ENCODE data around the gene CPSF4. TPM values are rescaled to one million over a fixed set of nuclear protein-coding genes. Genes with fewer than 3 reads are reported as not detected.
"Not testable (repeated sequence)": the region's sequence is repeated elsewhere in the genome, so short reads cannot be mapped to it uniquely, and the experiment has no call there.

The CPSF4 gene
- total RNA-seq, 1 donor from 2014 or later: 18.9 TPM

- intact Hi-C loops (cut with DNase I); DNase-seq (ENCODE audit: missing footprints); ATAC-seq: not testable (repeated sequence)
These were observed 6.8 kb upstream of the CPSF4 start for GRCh38 chr7:99431756-99432540.

- DNase-seq (ENCODE audit: missing footprints): no peak
- ATAC-seq: no peak
- intact Hi-C loops (cut with DNase I): no loop called here
These were observed 5.6 kb upstream of the CPSF4 start for GRCh38 chr7:99433158-99433557.

- ATAC-seq (peak; percentile 17), DNase-seq (ENCODE audit: missing footprints) (no peak)
- intact Hi-C loops (cut with DNase I): loop anchor here (2.0 kb wide), 1 partner anchor 67 kb away; the partner anchor contains the start of gene ZKSCAN5
These were observed 684 bp upstream of the CPSF4 start for GRCh38 chr7:99437946-99438572.

GRCh38 chr7:99440195-99440594 is 1.5 kb downstream of the CPSF4 start:
- intact Hi-C loops (cut with DNase I): no loop called here
- DNase-seq (ENCODE audit: missing footprints) (no peak), ATAC-seq (no peak)

GRCh38 chr7:99446096-99446495 is 7.4 kb downstream of the CPSF4 start:
- no peak for DNase-seq (ENCODE audit: missing footprints)
- intact Hi-C loops (cut with DNase I): no loop called here
- no peak for ATAC-seq

GRCh38 chr7:99447943-99448342 is 9.2 kb downstream of the CPSF4 start:
- intact Hi-C loops (cut with DNase I): no loop called here
- no peak for ATAC-seq

GRCh38 chr7:99448855-99449254 is 10.1 kb downstream of the CPSF4 start:
- DNase-seq (ENCODE audit: missing footprints): no peak
- ATAC-seq: no peak
- intact Hi-C loops (cut with DNase I): no loop called here

More at GRCh38 chr7:99447943-99448342, 9.2 kb downstream of the CPSF4 start:
- no peak for DNase-seq (ENCODE audit: missing footprints)

GRCh38 chr7:99449326-99449725 is 10.6 kb downstream of the CPSF4 start:
- intact Hi-C loops (cut with DNase I): no loop called here
- no peak for DNase-seq (ENCODE audit: missing footprints)
- no peak for ATAC-seq

- intact Hi-C loops (cut with DNase I): no loop called here
- no peak for DNase-seq (ENCODE audit: missing footprints)
- ATAC-seq: peak; percentile 65
These were observed 13.2 kb downstream of the CPSF4 start for GRCh38 chr7:99451936-99452335.

- DNase-seq (ENCODE audit: missing footprints): no peak
- intact Hi-C loops (cut with DNase I): no loop called here
- no peak for ATAC-seq
These were observed 13.8 kb downstream of the CPSF4 start for GRCh38 chr7:99452541-99452940.

GRCh38 chr7:99453105-99453504 is 14.4 kb downstream of the CPSF4 start:
- DNase-seq (ENCODE audit: missing footprints) (no peak), ATAC-seq (peak; percentile 54)
- intact Hi-C loops (cut with DNase I): no loop called here

GRCh38 chr7:99455874-99456273 is 17.1 kb downstream of the CPSF4 start:
- ATAC-seq (no peak), DNase-seq (ENCODE audit: missing footprints) (no peak)
- intact Hi-C loops (cut with DNase I): no loop called here

GRCh38 chr7:99456288-99456687 is 17.5 kb downstream of the CPSF4 start:
- no peak for ATAC-seq
- no peak for DNase-seq (ENCODE audit: missing footprints)
- intact Hi-C loops (cut with DNase I): no loop called here

GRCh38 chr7:99457050-99457649 is 18.4 kb downstream of the CPSF4 start:
- no peak for ATAC-seq
- intact Hi-C loops (cut with DNase I): no loop called here
- no peak for DNase-seq (ENCODE audit: missing footprints)

GRCh38 chr7:99457650-99458493 is 19.1 kb downstream of the CPSF4 start:
- ATAC-seq (no peak), DNase-seq (ENCODE audit: missing footprints) (no peak)
- intact Hi-C loops (cut with DNase I): no loop called here

GRCh38 chr7:99459087-99459486 is 20.3 kb downstream of the CPSF4 start:
- intact Hi-C loops (cut with DNase I): no loop called here
- no peak for DNase-seq (ENCODE audit: missing footprints)
- no peak for ATAC-seq

GRCh38 chr7:99460651-99461050 is 21.9 kb downstream of the CPSF4 start:
- no peak for ATAC-seq
- DNase-seq (ENCODE audit: missing footprints): no peak

GRCh38 chr7:99461221-99461620 is 22.5 kb downstream of the CPSF4 start:
- ATAC-seq (no peak), DNase-seq (ENCODE audit: missing footprints) (no peak)
- intact Hi-C loops (cut with DNase I): no loop called here

More at GRCh38 chr7:99460651-99461050, 21.9 kb downstream of the CPSF4 start:
- intact Hi-C loops (cut with DNase I): no loop called here

- intact Hi-C loops (cut with DNase I): no loop called here
- DNase-seq (ENCODE audit: missing footprints) (no peak), ATAC-seq (peak; percentile 11)
These were observed 26.7 kb downstream of the CPSF4 start for GRCh38 chr7:99465421-99465768.

Data from Right ventricle myocardium inferior (tissue), 1 donor.